Spleen (tissue), 11 donors: Measurements from ENCODE around the gene NDUFB11. TPM values are rescaled to one million over a fixed set of nuclear protein-coding genes. Genes with fewer than 3 reads are reported as not detected.

Source experiments
- DNase-seq: peaks from one replicate; pipeline ENCODE4 v3.0.0-alpha.2; 2020
- H3K27ac ChIP-seq, 8 donors: fragments of 200-600 bp; sonication (generic) in 7 of 8; 1 replicate in 4 of 8; 2 replicates in 4 of 8; pipeline versions ENCODE4 v1.5.0 to v1.8.0; 2016 to 2021; ENCODE audit warnings: inconsistent platforms in 4 of 8, mild to moderate bottlenecking in 4 of 8, moderate library complexity in 1 of 8
- H3K27me3 ChIP-seq, 7 donors: fragments of 200-600 bp; sonication (generic) in 6 of 7; replicated peaks in 1 of 7; 1 replicate in 4 of 7; 2 replicates in 3 of 7; pipeline versions ENCODE4 v1.5.0 to v1.8.0; 2016 to 2021; ENCODE audit warnings: inconsistent platforms in 3 of 7, mild to moderate bottlenecking in 1 of 7
- H3K36me3 ChIP-seq, 6 donors: fragments of 200-600 bp; sonication (generic) in 5 of 6; 1 replicate in 4 of 6; 2 replicates in 2 of 6; pipeline versions ENCODE4 v1.5.0 to v1.8.0; 2016 to 2021; ENCODE audit warnings: inconsistent platforms in 2 of 6
- H3K4me1 ChIP-seq, 6 donors: fragments of 200-600 bp; sonication (generic) in 5 of 6; 1 replicate in 3 of 6; 2 replicates in 3 of 6; pipeline versions ENCODE4 v1.5.0 to v1.8.0; 2016 to 2021; ENCODE audit warnings: inconsistent platforms in 3 of 6
- H3K4me3 ChIP-seq, 8 donors: fragments of 200-600 bp; sonication (generic) in 7 of 8; 1 replicate in 4 of 8; 2 replicates in 4 of 8; pipeline versions ENCODE4 v1.5.0 to v1.8.0; 2016 to 2021; ENCODE audit warnings: inconsistent platforms in 4 of 8, mild to moderate bottlenecking in 4 of 8, moderate library complexity in 2 of 8
- H3K9me3 ChIP-seq, 8 donors: fragments of 200-600 bp; sonication (generic) in 7 of 8; 1 replicate in 4 of 8; 2 replicates in 4 of 8; pipeline versions ENCODE4 v1.5.0 to v1.8.0; 2016 to 2021; ENCODE audit warnings: inconsistent platforms in 4 of 8
- POLR2A ChIP-seq, 3 donors: fragments of 450-650 bp; IDR thresholded peaks; one replicate each; pipeline ENCODE4 v1.5.1; 2017; ENCODE audit warnings: antibody characterized with exemption in 3 of 3, mild to moderate bottlenecking in 1 of 3
- POLR2AphosphoS5 ChIP-seq, 3 donors: sonication (generic); formaldehyde crosslinking; IDR thresholded peaks; one replicate each; pipeline ENCODE4 v1.5.1; 2017; ENCODE audit warnings: antibody characterized with exemption in 3 of 3
- WGBS, 5 donors: extraction: QIAGEN DNeasy Blood & Tissue Kit in 3 of 5; methylation state at CpG; one replicate each; pipeline versions ENCODE4 v1.1.5 to v1.1.7; 2013 to 2018; 5-methylcytosine and 5-hydroxymethylcytosine counted together
- intact Hi-C: fragments of 100-400 bp; cut with DNase I; formaldehyde crosslinking; loops from one replicate; pipeline ENCODE4 v1.15.0; 2023; ENCODE audit warnings: low total_unique reads
- polyA plus RNA-seq, 3 donors: library from polyadenylated mRNA; stranded (reverse); fragments of 200-250 nt; gene quantifications; one replicate each; pipeline ENCODE4 v1.2.1, GENCODE V29; 2013
- total RNA-seq, 7 donors: library from RNA; depleted of rRNA in 3 of 7; stranded (reverse); fragments of >200 nt in 3 of 7; fragmentation: NEBNext Ultra II Directional in 4 of 7; extraction: Animal tissue kit (Norgen Biotek cat#: 25700) in 4 of 7; gene quantifications; one replicate each; pipeline versions ENCODE4 v1.1.0 to v1.2.1, GENCODE V29; 2016 to 2021
- TF ChIP-seq, protein P1 (sequence below), 11 experiments: fragments of 200-600 bp in 7 of 11; fragments of 450-650 bp in 4 of 11; sonication (generic) in 4 of 11; IDR thresholded peaks in 8 of 11; conservative IDR thresholded peaks in 3 of 11; 1 replicate in 7 of 11; 2 replicates in 4 of 11; pipeline versions ENCODE4 v1.4.0 to v1.8.0; 2016 to 2021; ENCODE audit warnings: antibody characterized with exemption in 11 of 11, inconsistent platforms in 4 of 11, mild to moderate bottlenecking in 1 of 11
- donor health status: healthy with polysubstance abuse.
- donor health status: DM: no; HTN: no; CAD: no; lungs with moderate emphysema.
- donor health status: DM: no; HTN: no; CAD: no.
- donor health status: Bipolar disorder and iron deficiency.
- donor health status: healthy.
- donor health status: DM: no; HTN: no; CAD: no.
- donor health status: DM: yes; HTN: yes; CAD: no.

NDUFB11 gene
- total and polyA plus RNA-seq, 10 donors: 42.7 to 88.7 (median 53.2) TPM

DNA sequence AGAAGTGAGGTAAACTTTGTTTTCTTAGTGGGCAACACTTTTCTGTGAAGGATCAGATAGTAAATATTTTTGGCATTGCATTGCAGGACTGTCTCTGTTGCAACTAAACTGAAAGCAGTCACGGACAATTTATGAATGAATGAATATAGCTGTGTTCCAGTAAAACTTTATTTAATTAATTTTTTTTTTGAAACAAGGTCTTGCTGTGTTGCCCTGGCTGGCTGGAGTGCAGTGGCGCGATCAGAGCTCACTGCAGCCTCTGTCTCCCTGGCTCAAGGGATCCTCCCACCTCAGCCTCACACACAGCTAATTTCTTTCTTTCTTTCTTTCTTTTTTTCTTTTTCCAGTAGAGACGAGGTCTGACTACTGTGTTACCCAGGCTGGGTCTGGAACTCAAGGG is 16.3 kb upstream of the NDUFB11 start:
- Histone ChIP-seq H3K27ac (no peak overlapping the region), H3K9me3 (peaks cover 0 to 11% (median 0%) of the 10 kb centered on the region in 8 donors), H3K4me3 (no peak overlapping the region), H3K4me1 (no peaks in the 10 kb centered on the region), H3K27me3 (peaks cover 0 to 4% (median 0%) of the 10 kb centered on the region in 7 donors), H3K36me3 (peaks cover 0 to 53% (median 10%) of the 10 kb centered on the region in 6 donors)
- intact Hi-C loops: no loop called here
- peak; percentile 28 for DNase-seq
- TF ChIP-seq POLR2AphosphoS5 (IDR thresholded peaks at IDR 0.05) (no peak), POLR2A (IDR thresholded peaks at IDR 0.05) (no peak)
- TF ChIP-seq, protein P1, sequence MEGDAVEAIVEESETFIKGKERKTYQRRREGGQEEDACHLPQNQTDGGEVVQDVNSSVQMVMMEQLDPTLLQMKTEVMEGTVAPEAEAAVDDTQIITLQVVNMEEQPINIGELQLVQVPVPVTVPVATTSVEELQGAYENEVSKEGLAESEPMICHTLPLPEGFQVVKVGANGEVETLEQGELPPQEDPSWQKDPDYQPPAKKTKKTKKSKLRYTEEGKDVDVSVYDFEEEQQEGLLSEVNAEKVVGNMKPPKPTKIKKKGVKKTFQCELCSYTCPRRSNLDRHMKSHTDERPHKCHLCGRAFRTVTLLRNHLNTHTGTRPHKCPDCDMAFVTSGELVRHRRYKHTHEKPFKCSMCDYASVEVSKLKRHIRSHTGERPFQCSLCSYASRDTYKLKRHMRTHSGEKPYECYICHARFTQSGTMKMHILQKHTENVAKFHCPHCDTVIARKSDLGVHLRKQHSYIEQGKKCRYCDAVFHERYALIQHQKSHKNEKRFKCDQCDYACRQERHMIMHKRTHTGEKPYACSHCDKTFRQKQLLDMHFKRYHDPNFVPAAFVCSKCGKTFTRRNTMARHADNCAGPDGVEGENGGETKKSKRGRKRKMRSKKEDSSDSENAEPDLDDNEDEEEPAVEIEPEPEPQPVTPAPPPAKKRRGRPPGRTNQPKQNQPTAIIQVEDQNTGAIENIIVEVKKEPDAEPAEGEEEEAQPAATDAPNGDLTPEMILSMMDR (IDR thresholded peaks at IDR 0.05 in 8 of 11, conservative IDR thresholded peaks at IDR 0.05 in 3 of 11): no peak
- 76 to 94% (median 89%) methylated on average over 4 of the region's 4 CpGs for WGBS, 5 donors

DNA sequence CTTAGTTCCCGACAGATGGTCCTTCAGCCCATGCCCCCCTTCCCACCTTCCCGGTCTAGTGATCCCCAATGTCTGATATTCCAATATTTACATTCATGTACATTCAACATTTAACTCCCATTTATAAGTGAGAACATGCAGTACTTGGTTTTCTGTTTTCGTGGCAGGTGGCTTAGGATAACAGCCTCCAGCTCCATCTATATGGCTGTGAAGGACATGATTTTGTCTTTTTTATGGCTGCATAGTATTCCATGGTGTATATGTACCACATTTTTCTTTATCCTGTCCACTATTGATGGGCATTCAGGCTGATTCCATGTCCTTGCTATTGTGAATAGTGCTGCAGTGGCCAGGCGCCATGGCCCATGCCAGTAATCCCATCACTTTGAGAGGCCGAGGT is 14.3 kb upstream of the NDUFB11 start:
- Histone ChIP-seq H3K4me3 (no peak overlapping the region), H3K27ac (no peak overlapping the region), H3K4me1 (no peaks in the 10 kb centered on the region), H3K36me3 (peaks cover 0 to 64% (median 12%) of the 10 kb centered on the region in 6 donors), H3K9me3 (peaks cover 0 to 6% (median 0%) of the 10 kb centered on the region in 8 donors), H3K27me3 (peaks cover 0 to 4% (median 0%) of the 10 kb centered on the region in 7 donors)
- DNase-seq: no peak
- 95 to 100% (median 98%) methylated on average over 5 of the region's 5 CpGs for WGBS, 5 donors
- TF ChIP-seq POLR2A (IDR thresholded peaks at IDR 0.05) (no peak), POLR2AphosphoS5 (IDR thresholded peaks at IDR 0.05) (no peak)
- TF ChIP-seq, protein P1 (IDR thresholded peaks at IDR 0.05 in 8 of 11, conservative IDR thresholded peaks at IDR 0.05 in 3 of 11): no peak
- intact Hi-C loops: no loop called here

DNA sequence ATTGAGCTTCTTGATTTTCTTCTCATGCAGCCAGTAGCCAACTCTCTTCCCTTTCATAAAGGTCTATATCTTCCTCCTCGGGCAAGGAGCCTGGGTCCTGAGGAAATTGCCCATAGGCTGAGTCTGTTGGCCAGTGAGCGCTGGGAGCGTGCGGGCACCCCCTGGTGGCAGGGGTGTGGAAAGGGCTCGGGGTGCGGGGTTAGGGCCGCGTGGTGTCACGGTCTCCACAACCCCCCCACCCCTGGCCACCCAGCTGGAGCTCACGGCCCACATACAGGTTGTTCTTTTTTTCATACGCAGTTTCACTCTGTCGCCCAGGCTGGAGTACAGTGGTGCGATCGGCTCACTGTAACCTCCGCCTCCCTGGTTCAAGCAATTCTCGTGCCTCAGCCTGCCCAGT is 13.6 kb upstream of the NDUFB11 start:
- 93 to 98% (median 95%) methylated on average over 11 to 16 of the region's 16 CpGs for WGBS, 5 donors
- H3K27me3 ChIP-seq: peaks cover 0 to 4% (median 0%) of the 10 kb centered on the region in 7 donors
- H3K27ac ChIP-seq: no peak overlapping the region
- H3K4me3 ChIP-seq: no peak overlapping the region
- intact Hi-C loops: no loop called here
- no peaks in the 10 kb centered on the region for H3K4me1 ChIP-seq
- peak in 1 of 3 donors; percentile 19 for TF ChIP-seq POLR2AphosphoS5 (IDR thresholded peaks at IDR 0.05)
- TF ChIP-seq POLR2A (IDR thresholded peaks at IDR 0.05): no peak
- H3K9me3 ChIP-seq: peaks cover 0 to 6% (median 0%) of the 10 kb centered on the region in 8 donors
- peaks cover 0 to 65% (median 12%) of the 10 kb centered on the region in 6 donors for H3K36me3 ChIP-seq
- peak; percentile 43 for DNase-seq

DNA sequence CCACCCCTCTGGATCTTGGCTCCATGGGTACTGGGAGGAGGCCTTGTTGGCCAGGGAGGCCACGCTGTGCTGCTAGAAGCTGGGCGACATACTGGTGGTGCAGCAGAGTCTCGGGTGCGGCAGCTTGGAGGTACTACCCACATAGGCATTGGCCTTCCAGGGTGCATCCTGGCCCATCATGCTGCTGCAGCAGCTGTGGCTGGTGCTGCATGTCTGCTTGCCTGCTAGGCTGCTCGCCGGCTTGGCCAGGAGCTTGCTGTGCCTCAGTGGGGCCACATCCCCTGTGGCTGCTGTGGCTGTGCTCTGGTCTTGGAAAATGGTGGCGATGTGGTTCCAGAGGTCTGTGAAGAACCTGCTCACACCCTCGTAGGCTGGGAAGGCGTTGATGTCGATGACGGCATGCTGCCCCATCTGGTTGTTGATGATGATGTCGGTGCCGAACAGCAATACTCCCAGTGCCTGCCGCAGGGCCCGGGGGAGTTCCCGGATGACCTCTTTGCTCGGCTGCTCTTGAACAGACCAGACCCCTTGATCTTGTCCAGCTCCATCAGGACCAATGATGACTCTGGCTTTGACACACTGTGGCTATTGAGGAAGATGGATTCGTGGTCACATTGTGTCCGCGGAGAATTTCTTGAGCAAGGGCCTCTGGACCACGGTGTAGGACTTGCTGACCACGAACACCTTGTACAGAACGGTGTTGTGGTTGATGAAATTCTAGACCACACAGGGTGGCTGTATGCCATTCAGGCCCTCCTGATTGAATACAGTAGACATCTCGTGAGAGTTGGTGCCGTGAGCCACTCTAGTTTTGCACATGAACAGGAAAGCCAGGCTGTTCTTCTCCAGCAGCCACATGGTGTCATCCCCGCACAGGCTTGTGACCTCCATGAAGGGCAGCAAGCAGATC is 12.4 kb upstream of the NDUFB11 start:
- Histone ChIP-seq H3K27me3 (peaks cover 0 to 4% (median 0%) of the 10 kb centered on the region in 7 donors), H3K4me3 (no peak overlapping the region), H3K9me3 (peaks cover 0 to 6% (median 0%) of the 10 kb centered on the region in 8 donors), H3K36me3 (peaks cover 0 to 68% (median 13%) of the 10 kb centered on the region in 6 donors), H3K4me1 (no peaks in the 10 kb centered on the region), H3K27ac (no peak overlapping the region)
- peak in 2 of 3 donors; percentile 22 to 61 for TF ChIP-seq POLR2AphosphoS5 (IDR thresholded peaks at IDR 0.05)
- TF ChIP-seq, protein P1 (IDR thresholded peaks at IDR 0.05 in 8 of 11, conservative IDR thresholded peaks at IDR 0.05 in 3 of 11): no peak
- intact Hi-C loops: no loop called here
- WGBS, 5 donors: 82 to 90% (median 86%) methylated on average over 14 to 26 of the region's 26 CpGs; no CpG with 5 or more reads in 1 of the 5 donors
- DNase-seq: peak; percentile 64
